NCI-H510A (cell line): ENCODE data around the gene TMEM256.
"Not testable (repeated sequence)": the region's sequence is repeated elsewhere in the genome, so short reads cannot be mapped to it uniquely, and the experiment has no call there.

Source experiments
- DNase-seq: peaks from one replicate; lab custom pipeline; 2025; lab: John Stamatoyannopoulos, UW

Gene TMEM256

GRCh38 chr17:7383371-7383741 lies 20.5 kb downstream of the TMEM256 start:
- DNase-seq = no peak

GRCh38 chr17:7382901-7383300 lies 21.0 kb downstream of the TMEM256 start:
- no peak for DNase-seq

GRCh38 chr17:7380855-7381683 lies 22.8 kb downstream of the TMEM256 start, which contains the start of gene TNK1:
TSS of gene TNK1 (plus strand) at chr17:7381089. CDS start at chr17:7382927, 1,838 bp downstream.
- no peak for DNase-seq

DNA sequence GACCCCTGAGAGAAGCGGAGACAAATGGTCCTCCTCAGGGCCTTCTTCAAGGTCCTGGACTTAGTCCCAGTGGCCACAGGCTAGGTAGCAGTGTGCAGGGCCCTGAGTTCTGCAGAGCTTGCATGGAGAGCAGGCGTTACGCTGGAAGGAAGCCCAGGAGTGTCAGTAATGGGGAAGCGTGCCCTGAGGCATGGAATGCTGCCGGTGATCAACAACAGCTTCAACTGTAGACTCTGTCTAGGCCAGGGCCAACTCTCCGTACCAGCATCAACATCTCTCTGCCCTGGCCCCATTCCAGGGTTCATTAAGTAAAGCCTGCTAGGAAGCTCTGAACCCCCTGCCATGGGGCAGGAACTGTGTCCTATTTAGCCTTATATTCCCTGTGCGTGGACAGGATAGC lies 23.6 kb downstream of the TMEM256 start:
- no peak for DNase-seq

DNA sequence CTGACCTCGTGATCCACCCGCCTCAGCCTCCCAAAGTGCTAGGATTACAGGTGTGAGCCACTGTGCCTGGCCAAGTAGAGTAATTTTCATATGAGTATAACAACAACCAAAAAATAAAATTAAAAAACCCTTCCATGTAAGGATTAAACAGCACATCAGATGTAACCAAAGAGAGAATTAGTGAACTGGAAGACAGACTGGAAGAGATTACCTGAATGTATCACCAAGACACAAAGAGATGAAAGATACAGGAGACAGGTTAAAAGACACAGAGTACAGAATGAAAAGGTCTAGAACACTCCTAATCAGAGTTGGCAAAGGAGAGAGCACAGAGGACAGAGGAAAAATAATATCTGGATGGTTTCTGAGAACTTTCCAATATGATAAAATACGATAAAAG lies 24.8 kb downstream of the TMEM256 start:
- no peak for DNase-seq

DNA sequence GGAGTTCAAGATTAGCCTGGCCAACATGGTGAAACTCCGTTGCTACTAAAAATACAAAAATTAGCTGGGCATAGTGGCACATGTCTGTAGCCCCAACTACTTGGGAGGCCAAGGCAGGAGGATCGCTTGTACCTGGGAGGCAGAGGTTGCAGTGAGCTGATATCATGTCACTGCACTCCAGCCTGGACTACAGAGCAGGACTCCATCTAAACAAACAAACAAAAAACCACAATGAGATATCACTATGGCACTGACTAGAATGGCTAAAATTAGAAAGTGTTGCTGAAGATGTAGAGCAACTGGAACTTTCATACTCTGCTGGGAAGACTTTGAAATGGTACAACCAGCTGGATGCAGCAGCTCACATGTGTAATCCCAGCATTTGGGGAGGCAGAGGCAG lies 29.5 kb downstream of the TMEM256 start:
- no peak for DNase-seq

GRCh38 chr17:7370853-7371252 lies 33.0 kb downstream of the TMEM256 start:
- DNase-seq = no peak

DNA sequence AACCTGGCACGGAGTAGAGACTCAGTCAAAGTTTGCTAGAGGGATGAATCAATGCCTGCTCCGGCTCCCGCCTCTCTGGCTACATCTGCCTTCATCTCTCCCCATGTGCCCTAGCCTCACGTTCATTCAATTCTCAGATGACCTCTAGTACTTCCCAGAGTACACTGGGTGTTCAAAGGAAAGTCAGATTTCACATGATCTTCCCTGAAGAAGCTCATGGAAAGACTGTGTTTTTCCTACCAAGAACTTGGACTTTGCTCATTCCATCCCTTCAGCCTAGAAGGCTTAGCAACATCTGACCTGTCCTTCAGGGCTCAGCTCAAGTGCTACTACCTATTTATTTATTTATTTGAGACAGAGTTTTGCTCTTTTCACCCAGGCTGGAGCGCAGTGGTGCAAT lies 34.1 kb downstream of the TMEM256 start:
- no peak for DNase-seq

- DNase-seq = not testable (repeated sequence)
Measured at GRCh38 chr17:7368599-7368994, 35.3 kb downstream of the TMEM256 start.

DNA sequence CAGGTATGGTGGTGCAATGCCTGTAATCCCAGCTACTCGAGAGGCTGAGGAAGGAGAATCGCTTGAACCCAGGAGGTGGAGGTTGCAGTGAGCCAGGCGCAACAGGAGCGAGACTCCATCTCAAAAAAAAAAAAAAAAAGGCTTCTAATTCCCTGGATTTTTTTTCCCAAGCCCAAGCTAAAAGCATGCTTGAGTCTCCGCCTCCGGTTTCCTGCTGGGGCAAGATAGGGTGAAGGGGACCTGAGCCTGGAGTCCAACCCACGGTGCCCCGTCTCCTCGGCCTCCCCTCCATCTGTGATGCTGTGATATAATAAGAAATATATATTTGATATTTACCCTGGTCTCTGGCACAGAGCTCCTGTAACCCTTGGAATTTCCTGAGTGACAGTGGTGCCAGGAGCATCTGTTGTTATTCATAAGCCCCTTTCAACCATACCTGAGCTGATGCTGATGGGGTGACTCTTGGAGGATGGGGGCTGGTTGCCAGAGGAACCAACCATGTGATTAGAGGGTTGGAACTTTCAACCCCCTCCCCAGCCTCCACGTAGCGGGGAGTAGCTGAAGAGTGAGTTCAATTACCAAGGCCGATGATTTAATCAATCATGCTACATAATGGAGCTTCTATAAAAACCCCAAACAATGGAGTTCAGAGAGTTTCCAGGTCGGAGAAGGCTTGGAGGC lies 35.8 kb downstream of the TMEM256 start:
- no peak for DNase-seq

GRCh38 chr17:7367083-7367482 lies 36.8 kb downstream of the TMEM256 start:
- no peak for DNase-seq

GRCh38 chr17:7365963-7366362 lies 37.9 kb downstream of the TMEM256 start:
- not testable (repeated sequence) for DNase-seq

GRCh38 chr17:7363311-7363710 lies 40.6 kb downstream of the TMEM256 start:
- DNase-seq = no peak

DNA sequence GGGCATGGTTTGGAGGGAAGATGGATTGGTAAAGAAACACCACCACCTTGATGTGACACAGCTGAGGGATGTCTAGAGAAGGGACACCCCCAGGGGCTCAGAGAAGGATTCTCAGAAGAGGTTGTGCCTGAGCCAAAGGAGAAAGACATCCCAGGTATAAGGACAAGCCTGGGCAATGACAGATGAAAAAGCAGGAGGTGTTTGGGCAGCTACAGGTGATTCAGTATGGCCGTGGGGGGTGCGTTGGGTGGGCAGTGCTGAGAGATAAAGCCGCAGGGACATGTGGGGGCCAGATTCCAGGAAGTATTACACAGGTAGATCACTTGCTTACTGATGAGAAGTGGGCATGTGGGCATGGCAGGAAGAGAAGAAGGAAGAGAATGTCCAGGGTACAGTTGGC lies 42.0 kb downstream of the TMEM256 start:
- DNase-seq = no peak

DNA sequence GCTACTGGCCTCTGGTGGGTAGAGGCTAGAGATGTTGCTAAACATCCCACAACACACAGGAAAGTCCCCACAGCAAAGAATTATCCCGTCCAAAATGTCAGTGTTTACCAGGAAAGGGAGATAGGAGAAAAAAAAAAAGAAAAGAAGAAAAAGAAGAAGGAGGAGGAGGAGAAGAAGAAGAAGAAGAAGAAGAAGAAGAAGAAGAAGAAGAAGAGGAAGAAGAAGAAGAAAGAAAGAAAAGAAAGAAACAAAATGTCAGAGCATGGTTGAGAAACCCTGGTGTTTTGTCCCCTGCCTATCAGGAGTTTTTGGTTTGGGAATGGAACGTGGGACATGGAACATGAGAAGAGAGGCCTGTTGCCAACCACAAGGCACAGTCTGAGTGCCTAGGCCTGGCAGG lies 46.5 kb downstream of the TMEM256 start:
- DNase-seq = no peak

- DNase-seq = no peak
Measured at GRCh38 chr17:7356756-7357155, 47.1 kb downstream of the TMEM256 start.

GRCh38 chr17:7356072-7356549 lies 47.8 kb downstream of the TMEM256 start:
- peak; percentile 69 for DNase-seq

DNA sequence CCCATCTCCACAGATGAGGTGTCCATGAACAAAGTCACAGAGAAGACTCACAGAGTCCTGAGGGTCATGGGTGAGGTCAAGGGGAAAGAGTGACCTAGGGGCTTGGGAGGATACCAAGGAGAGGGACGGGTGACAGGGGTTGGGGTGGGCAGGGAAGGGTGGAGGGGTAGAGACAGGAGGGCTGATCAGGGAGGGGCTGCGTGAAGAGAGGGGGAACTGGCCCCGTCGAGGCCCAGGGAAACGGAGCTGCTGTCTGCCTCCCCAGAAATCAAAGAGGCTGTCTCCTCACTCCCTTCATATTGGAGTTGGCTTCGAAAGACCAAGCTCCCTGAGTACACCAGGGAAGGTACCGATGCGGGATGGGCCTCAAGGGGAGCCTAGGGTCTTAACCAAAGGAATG lies 48.3 kb downstream of the TMEM256 start:
- no peak for DNase-seq

DNA sequence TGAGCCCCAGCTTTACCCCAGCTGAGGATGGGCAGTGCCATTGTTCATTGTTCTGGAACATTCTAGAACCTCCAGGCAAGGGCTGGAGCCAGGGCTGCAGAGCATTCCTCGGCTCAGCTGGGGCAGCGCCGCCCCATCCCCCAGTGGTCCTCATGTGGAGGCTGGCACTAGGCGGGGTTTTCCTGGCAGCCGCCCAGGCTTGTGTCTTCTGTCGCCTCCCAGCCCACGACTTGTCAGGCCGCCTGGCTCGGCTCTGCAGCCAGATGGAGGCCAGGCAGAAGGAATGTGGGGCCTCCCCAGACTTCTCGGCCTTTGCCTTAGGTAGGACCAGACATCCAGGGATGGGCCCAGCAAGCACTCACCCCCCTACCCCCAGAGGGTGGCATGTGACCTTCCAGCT lies 48.8 kb downstream of the TMEM256 start, which contains the start of gene TMEM95:
Gene TMEM95 (plus strand): TSS at position 104 of the 400 bp plus-strand sequence. CDS start 49 bp downstream, at position 153.
- no peak for DNase-seq

- no peak for DNase-seq
Measured at GRCh38 chr17:7354262-7354843, 49.5 kb downstream of the TMEM256 start.
